ENCODE measurements around the gene RIPOR1. TPM values are rescaled to one million over a fixed set of nuclear protein-coding genes. Genes with fewer than 3 reads are reported as not detected.

RIPOR1 gene
- total and polyA plus RNA-seq, 2 experiments from 2014 or later, result 29.5 to 35.7 TPM

DNA sequence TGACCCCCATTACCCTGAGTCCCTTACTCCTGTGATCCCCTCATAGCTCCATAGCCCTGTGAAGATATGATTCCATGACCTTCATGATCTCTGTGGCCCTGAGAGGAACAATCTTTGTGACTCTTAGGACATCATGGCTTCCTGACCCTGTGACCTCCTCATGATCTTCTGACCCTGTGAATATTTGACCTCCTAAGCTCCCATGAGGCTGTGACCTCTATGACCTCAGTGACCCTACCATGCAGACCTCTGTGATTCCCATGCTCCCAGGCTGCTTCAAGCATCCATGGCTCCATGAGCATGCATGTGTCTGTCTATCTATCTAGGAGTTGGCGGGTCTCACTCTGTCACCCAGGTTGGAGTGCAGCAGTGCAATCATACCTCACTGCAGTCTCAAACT, 12.1 kb downstream of the RIPOR1 start:
- no peak overlapping the region for H3K4me3 ChIP-seq
- no peak for TF ChIP-seq CTCF (IDR thresholded peaks at IDR 0.05; ENCODE audit: low read depth, low read length)
- H3K27ac ChIP-seq, result no peak overlapping the region
- peaks cover 34% of the 10 kb centered on the region for H3K27me3 ChIP-seq
- no peak for DNase-seq (ENCODE audit: low read depth in 1 of 2, low spot score in 1 of 2)
- no peaks in the 10 kb centered on the region for H3K9me3 ChIP-seq (ENCODE audit: low read depth)
- peaks cover 8% of the 10 kb centered on the region for H3K36me3 ChIP-seq
- H3K4me1 ChIP-seq (ENCODE audit: low read depth), result peaks cover 6% of the 10 kb centered on the region

DNA sequence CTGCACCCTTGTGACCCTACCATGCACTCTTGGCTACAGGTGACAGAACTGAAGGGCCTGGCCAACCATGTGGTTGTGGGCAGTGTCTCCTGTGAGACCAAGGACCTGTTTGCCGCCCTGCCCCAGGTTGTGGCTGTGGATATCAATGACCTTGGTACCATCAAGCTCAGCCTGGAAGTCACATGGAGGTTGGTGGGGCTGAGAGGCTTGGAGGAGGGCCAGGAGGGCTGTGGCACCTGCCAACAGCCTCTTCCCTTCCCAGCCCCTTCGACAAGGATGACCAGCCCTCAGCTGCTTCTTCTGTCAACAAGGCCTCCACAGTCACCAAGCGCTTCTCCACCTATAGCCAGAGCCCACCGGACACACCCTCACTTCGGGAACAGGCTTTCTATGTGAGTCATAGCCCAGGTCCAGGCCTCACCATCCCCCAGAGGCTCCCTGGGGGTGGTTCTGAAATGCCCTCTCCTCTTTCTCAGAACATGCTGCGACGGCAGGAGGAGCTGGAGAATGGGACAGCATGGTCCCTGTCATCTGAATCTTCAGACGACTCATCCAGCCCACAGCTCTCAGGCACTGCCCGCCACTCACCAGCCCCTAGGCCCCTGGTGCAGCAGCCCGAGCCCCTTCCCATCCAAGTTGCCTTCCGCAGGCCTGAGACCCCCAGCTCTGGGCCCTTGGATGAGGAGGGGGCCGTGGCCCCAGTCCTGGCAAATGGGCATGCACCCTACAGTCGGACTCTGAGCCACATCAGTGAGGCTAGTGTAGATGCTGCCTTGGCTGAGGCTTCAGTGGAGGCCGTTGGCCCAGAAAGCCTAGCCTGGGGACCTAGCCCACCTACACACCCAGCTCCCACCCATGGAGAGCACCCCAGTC, 13.0 kb downstream of the RIPOR1 start:
- TF ChIP-seq CTCF (IDR thresholded peaks at IDR 0.05; ENCODE audit: low read depth, low read length), result no peak
- Histone ChIP-seq H3K9me3 (ENCODE audit: low read depth) (no peaks in the 10 kb centered on the region), H3K27me3 (peaks cover 25% of the 10 kb centered on the region), H3K27ac (no peak overlapping the region), H3K4me1 (ENCODE audit: low read depth) (peaks cover 6% of the 10 kb centered on the region), H3K36me3 (peaks cover 8% of the 10 kb centered on the region), H3K4me3 (no peak overlapping the region)
- no peak for DNase-seq (ENCODE audit: low read depth in 1 of 2, low spot score in 1 of 2)

DNA sequence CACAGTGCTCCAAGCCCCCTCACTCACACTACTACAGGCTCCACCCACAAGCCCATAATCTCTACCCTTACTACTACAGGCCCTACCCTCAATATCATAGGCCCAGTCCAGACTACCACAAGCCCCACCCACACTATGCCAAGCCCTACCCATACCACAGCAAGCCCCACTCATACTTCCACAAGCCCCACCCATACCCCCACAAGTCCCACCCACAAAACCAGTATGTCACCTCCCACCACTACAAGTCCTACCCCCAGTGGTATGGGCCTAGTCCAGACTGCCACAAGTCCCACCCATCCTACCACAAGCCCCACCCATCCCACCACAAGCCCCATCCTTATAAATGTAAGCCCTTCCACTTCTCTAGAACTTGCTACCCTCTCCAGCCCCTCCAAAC, 13.8 kb downstream of the RIPOR1 start:
- no peak overlapping the region for H3K27ac ChIP-seq
- DNase-seq (ENCODE audit: low read depth in 1 of 2, low spot score in 1 of 2), result peak in 1 of 2 donors; percentile 68
- peaks cover 16% of the 10 kb centered on the region for H3K27me3 ChIP-seq
- H3K4me3 ChIP-seq, result no peak overlapping the region
- H3K9me3 ChIP-seq (ENCODE audit: low read depth), result no peaks in the 10 kb centered on the region
- no peak for TF ChIP-seq CTCF (IDR thresholded peaks at IDR 0.05; ENCODE audit: low read depth, low read length)
- peaks cover 6% of the 10 kb centered on the region for H3K4me1 ChIP-seq (ENCODE audit: low read depth)
- H3K36me3 ChIP-seq, result peaks cover 8% of the 10 kb centered on the region

DNA sequence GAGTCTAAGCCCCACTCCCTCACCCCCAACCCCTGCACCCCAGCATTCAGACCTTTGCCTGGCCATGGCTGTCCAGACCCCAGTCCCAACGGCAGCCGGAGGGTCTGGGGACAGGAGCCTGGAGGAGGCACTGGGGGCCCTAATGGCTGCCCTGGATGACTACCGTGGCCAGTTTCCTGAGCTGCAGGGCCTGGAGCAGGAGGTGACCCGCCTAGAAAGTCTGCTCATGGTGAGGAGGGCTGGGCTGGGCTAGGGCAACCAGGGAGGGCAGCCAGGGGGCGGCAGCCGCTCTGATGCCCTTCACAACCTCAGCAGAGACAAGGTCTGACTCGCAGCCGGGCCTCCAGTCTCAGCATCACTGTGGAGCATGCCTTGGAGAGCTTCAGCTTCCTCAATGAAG, 14.4 kb downstream of the RIPOR1 start:
- DNase-seq (ENCODE audit: low read depth in 1 of 2, low spot score in 1 of 2), result no peak
- Histone ChIP-seq H3K27me3 (peaks cover 11% of the 10 kb centered on the region), H3K27ac (no peak overlapping the region), H3K4me1 (ENCODE audit: low read depth) (peaks cover 6% of the 10 kb centered on the region), H3K36me3 (peaks cover 8% of the 10 kb centered on the region), H3K9me3 (ENCODE audit: low read depth) (no peaks in the 10 kb centered on the region), H3K4me3 (no peak overlapping the region)
- TF ChIP-seq CTCF (IDR thresholded peaks at IDR 0.05; ENCODE audit: low read depth, low read length), result no peak

GRCh38 chr16:67543582-67543981, 15.0 kb downstream of the RIPOR1 start:
- Histone ChIP-seq H3K4me1 (ENCODE audit: low read depth) (peaks cover 3% of the 10 kb centered on the region), H3K36me3 (peaks cover 8% of the 10 kb centered on the region), H3K27me3 (peaks cover 5% of the 10 kb centered on the region), H3K4me3 (no peak overlapping the region), H3K27ac (no peak overlapping the region), H3K9me3 (ENCODE audit: low read depth) (no peaks in the 10 kb centered on the region)
- no peak for TF ChIP-seq CTCF (IDR thresholded peaks at IDR 0.05; ENCODE audit: low read depth, low read length)
- DNase-seq (ENCODE audit: low read depth in 1 of 2, low spot score in 1 of 2), result no peak
